Measurements from ENCODE around the gene SFTA2.

SFTA2 gene

DNA sequence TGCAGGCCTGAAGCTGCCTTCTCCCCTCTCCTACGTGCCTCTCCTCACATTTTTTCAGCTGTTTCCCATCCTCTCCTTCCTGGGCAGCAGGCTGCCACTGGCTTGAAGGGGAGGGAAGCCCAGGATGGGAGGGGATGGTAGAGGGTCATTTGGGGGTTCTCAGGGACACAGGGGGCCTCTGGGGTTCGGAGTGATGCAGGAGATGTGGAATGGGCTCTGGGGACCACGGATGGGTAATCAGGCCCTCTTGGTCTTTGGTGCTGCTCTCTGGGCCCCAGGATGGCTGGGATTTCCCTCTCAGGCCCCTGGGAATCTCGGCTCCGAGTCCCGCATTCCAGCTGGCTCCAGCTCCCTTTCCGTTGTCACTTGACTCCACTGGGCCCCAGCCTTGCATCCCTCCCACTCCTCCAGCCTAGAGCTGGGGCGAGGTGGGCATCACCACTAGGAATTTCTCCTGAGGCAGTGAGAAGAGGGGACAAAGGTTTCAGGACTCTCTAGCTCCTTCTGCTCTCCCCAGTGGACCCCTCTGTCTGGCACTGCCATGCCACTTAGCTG, 49.7 kb downstream of the SFTA2 start:
- H3K4me3 ChIP-seq = peak overlapping the region; percentile 73; the same call in 1 of the 2 replicates

DNA sequence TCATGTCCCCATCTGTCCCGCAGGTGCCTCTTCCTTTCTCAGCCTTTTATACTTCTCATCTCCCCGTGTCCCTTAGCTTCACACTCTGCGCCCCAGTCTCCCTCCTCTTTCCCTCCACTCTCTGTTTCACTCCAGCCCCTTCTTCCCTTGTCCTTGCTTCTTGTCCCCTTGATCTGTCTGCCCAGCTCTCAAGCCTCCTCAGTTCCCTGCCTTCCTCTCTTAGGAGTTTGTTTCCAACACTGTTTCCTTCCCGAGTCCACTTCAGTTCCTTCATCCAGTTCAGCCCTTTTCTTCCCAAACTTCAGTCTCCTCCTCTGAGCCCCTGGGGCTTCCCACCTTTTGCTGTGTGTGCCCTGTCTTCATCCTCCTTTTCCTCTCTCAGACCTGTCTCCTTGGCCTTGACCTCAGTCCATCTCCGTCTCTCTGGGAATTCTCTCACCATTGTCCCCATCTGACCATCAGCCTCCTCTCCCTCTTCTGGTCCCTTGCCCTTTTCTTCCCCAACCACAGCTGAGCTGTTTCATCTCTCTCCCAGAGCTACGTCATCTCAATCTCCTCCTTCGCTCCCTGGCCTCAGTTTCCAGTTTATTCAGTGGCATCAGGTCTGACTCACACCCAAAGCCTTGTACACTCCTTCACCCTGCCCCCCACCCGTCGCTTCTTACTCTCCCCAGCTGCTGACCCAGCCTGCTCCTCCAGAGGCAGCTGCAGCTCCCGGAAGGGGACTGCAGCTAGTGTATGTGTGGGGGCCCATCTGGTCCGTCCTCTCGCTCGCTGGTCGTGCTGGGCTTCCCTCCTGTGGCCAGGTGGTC, 50.4 kb downstream of the SFTA2 start:
- no peaks in the 10 kb centered on the region for H3K36me3 ChIP-seq
- H3K4me3 ChIP-seq = peak overlapping the region; percentile 73; the same call in 1 of the 2 replicates
- H3K27me3 ChIP-seq = no peaks in the 10 kb centered on the region
- no peaks in the 10 kb centered on the region for H3K9me3 ChIP-seq
- peak overlapping the region; percentile 85 for H3K27ac ChIP-seq
- peaks cover 90% of the 10 kb centered on the region for H3K4me1 ChIP-seq
- peak overlapping the region; percentile 62 for H3K9ac ChIP-seq
- peak overlapping the region; percentile 96 for H3K4me2 ChIP-seq
- TF ChIP-seq Cebpa-rat (IDR thresholded peaks at IDR 0.05) = no peak
- peaks cover 19% of the 10 kb centered on the region for H4K20me1 ChIP-seq

More for the DNA sequence above, 49.7 kb downstream of the SFTA2 start:
- Histone ChIP-seq H3K4me2 (peak overlapping the region; percentile 96), H3K4me1 (peaks cover 92% of the 10 kb centered on the region), H3K36me3 (no peaks in the 10 kb centered on the region), H3K27me3 (no peaks in the 10 kb centered on the region), H3K9me3 (no peaks in the 10 kb centered on the region), H3K27ac (peak overlapping the region; percentile 85), H4K20me1 (peaks cover 24% of the 10 kb centered on the region), H3K9ac (peak overlapping the region; percentile 62)
- no peak for TF ChIP-seq Cebpa-rat (IDR thresholded peaks at IDR 0.05)
